Activated T-helper 9 cell treated with anti-CD3 and anti-CD28 coated beads, Interleukin-2, amount 50 U/mL, for 16 hours (primary cell): ENCODE measurements around the gene TMOD1.

Experiments
- DNase-seq: peaks from one replicate; pipeline ENCODE4 v3.0.0-alpha.2; 2020; ENCODE audit warnings: low read depth

TMOD1 gene

GRCh38 chr9:97548819-97549540, 47.5 kb downstream of the TMOD1 start:
- DNase-seq, result no peak

GRCh38 chr9:97550386-97550785, 48.9 kb downstream of the TMOD1 start:
- no peak for DNase-seq

- no peak for DNase-seq
Observed at GRCh38 chr9:97551308-97551707, 49.8 kb downstream of the TMOD1 start.

GRCh38 chr9:97553141-97553540, 51.7 kb downstream of the TMOD1 start:
- DNase-seq, result no peak

GRCh38 chr9:97553841-97554240, 52.4 kb downstream of the TMOD1 start:
- DNase-seq, result no peak

GRCh38 chr9:97554566-97555075, 53.2 kb downstream of the TMOD1 start:
- DNase-seq, result no peak

GRCh38 chr9:97555164-97555563, 53.7 kb downstream of the TMOD1 start:
- no peak for DNase-seq

GRCh38 chr9:97556036-97556720, 54.7 kb downstream of the TMOD1 start:
- no peak for DNase-seq

GRCh38 chr9:97556721-97557605, 55.5 kb downstream of the TMOD1 start:
- DNase-seq, result no peak

- DNase-seq, result no peak
Observed at GRCh38 chr9:97557606-97558095, 56.2 kb downstream of the TMOD1 start.

GRCh38 chr9:97558701-97559101, 57.2 kb downstream of the TMOD1 start:
- DNase-seq, result no peak

- DNase-seq, result no peak
Observed at GRCh38 chr9:97559111-97559514, 57.6 kb downstream of the TMOD1 start.

GRCh38 chr9:97560154-97560553, 58.7 kb downstream of the TMOD1 start:
- DNase-seq, result no peak

- no peak for DNase-seq
Observed at GRCh38 chr9:97560851-97561250, 59.4 kb downstream of the TMOD1 start.

GRCh38 chr9:97561501-97561900, 60.0 kb downstream of the TMOD1 start:
- DNase-seq, result no peak

GRCh38 chr9:97562542-97562941, 61.1 kb downstream of the TMOD1 start:
- no peak for DNase-seq

- DNase-seq, result no peak
Observed at GRCh38 chr9:97563458-97564135, 62.1 kb downstream of the TMOD1 start.

GRCh38 chr9:97564291-97565175, 63.1 kb downstream of the TMOD1 start:
- DNase-seq, result no peak

- no peak for DNase-seq
Observed at GRCh38 chr9:97565262-97565661, 63.8 kb downstream of the TMOD1 start.

GRCh38 chr9:97567182-97567893, 65.9 kb downstream of the TMOD1 start:
- DNase-seq, result no peak
